Gastrocnemius medialis (tissue), 4 donors: ENCODE results near the gene GALNT16.

Experiments used
- POLR2A ChIP-seq, 2 donors: fragments of 450-650 bp; IDR thresholded peaks; one replicate each; pipeline ENCODE4 v1.6.1; 2017; ENCODE audit warnings: antibody characterized with exemption in 2 of 2, mild to moderate bottlenecking in 2 of 2, moderate library complexity in 2 of 2
- TF ChIP-seq, protein P1 (sequence below), 5 experiments: fragments of 450-650 bp in 3 of 5; fragments of 200-600 bp in 2 of 5; sonication (generic) in 2 of 5; IDR thresholded peaks in 4 of 5; conservative IDR thresholded peaks in 1 of 5; 1 replicate in 4 of 5; 2 replicates in 1 of 5; pipeline ENCODE4 v1.5.1; 2016 to 2019; ENCODE audit warnings: antibody characterized with exemption in 5 of 5, mild to moderate bottlenecking in 3 of 5, moderate library complexity in 3 of 5

DNA sequence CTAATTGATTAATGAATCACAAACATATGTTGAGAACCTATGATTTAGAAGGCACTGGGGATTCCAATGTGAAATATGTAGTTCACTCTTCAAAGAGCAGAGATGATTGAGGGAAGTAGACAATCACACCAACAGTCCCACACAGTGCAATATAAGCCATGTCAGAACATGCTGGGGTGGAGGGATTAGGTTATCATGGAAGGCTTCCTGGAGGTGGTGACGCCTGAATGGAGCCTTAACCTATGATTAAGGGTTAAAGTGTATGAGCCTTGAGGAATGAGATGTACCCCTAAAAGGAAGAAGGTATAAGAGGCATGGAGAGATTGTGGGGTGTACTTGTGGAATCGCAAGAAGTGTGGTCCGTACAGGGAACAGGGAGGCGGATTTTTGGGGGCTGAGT is 106.8 kb downstream of the GALNT16 start:
- TF ChIP-seq, protein P1, sequence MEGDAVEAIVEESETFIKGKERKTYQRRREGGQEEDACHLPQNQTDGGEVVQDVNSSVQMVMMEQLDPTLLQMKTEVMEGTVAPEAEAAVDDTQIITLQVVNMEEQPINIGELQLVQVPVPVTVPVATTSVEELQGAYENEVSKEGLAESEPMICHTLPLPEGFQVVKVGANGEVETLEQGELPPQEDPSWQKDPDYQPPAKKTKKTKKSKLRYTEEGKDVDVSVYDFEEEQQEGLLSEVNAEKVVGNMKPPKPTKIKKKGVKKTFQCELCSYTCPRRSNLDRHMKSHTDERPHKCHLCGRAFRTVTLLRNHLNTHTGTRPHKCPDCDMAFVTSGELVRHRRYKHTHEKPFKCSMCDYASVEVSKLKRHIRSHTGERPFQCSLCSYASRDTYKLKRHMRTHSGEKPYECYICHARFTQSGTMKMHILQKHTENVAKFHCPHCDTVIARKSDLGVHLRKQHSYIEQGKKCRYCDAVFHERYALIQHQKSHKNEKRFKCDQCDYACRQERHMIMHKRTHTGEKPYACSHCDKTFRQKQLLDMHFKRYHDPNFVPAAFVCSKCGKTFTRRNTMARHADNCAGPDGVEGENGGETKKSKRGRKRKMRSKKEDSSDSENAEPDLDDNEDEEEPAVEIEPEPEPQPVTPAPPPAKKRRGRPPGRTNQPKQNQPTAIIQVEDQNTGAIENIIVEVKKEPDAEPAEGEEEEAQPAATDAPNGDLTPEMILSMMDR (IDR thresholded peaks at IDR 0.05 in 4 of 5, conservative IDR thresholded peaks at IDR 0.05 in 1 of 5), result no peak
- TF ChIP-seq POLR2A (IDR thresholded peaks at IDR 0.05), result no peak
